Measurements from ENCODE around the gene IL15.
A peak's percentile ranks its signal among the peaks of the same experiment; 100 is the strongest.

IL15 gene

GRCh38 chr4:141658309-141658708 is 21.9 kb downstream of the IL15 start:
- Histone ChIP-seq H3K4me2 (0 out of 22 replicates have a peak overlapping the region, but pooled peaks of 2 of the 11 experiments have one; percentile 3 to 20), H4K20me1 (no peaks in the 10 kb centered on the region), H3K36me3 (no peaks in the 10 kb centered on the region), H3K4me1 (peaks cover 0 to 7% (median 5%) of the 10 kb centered on the region in 10 experiments; a peak in 6 of 20 replicates), H3K27me3 (no peaks in the 10 kb centered on the region), H3K9ac (no peak overlapping the region), H3K27ac (no peak overlapping the region), H3K4me3 (no peak overlapping the region), H3K9me3 (replicated peaks in 1 of 11) (no peaks in the 10 kb centered on the region)
- TF ChIP-seq Cebpa-rat (IDR thresholded peaks at IDR 0.05) = no peak

GRCh38 chr4:141659539-141659938 is 23.2 kb downstream of the IL15 start:
- Histone ChIP-seq H3K4me2 (no peak overlapping the region), H3K27me3 (no peaks in the 10 kb centered on the region), H3K4me1 (peaks cover 0 to 7% (median 5%) of the 10 kb centered on the region in 10 experiments; a peak in 6 of 20 replicates), H3K9me3 (replicated peaks in 1 of 11) (no peaks in the 10 kb centered on the region), H4K20me1 (no peaks in the 10 kb centered on the region), H3K36me3 (no peaks in the 10 kb centered on the region), H3K27ac (no peak overlapping the region), H3K4me3 (no peak overlapping the region), H3K9ac (no peak overlapping the region)
- TF ChIP-seq Cebpa-rat (IDR thresholded peaks at IDR 0.05) = no peak

- H3K9me3 ChIP-seq (replicated peaks in 1 of 11) = no peaks in the 10 kb centered on the region
- TF ChIP-seq Cebpa-rat (IDR thresholded peaks at IDR 0.05) = no peak
- no peaks in the 10 kb centered on the region for H3K36me3 ChIP-seq
- no peaks in the 10 kb centered on the region for H3K27me3 ChIP-seq
- H3K27ac ChIP-seq = no peak overlapping the region
- H4K20me1 ChIP-seq = no peaks in the 10 kb centered on the region
- no peak overlapping the region for H3K4me2 ChIP-seq
- H3K9ac ChIP-seq = no peak overlapping the region
- H3K4me1 ChIP-seq = peaks cover 0 to 7% (median 4%) of the 10 kb centered on the region in 10 experiments; a peak in 5 of 20 replicates
- no peak overlapping the region for H3K4me3 ChIP-seq
Observed at GRCh38 chr4:141660880-141661279, 24.5 kb downstream of the IL15 start.

- Histone ChIP-seq H3K4me2 (no peak overlapping the region; a peak in 1 of 22 replicates), H3K27me3 (no peaks in the 10 kb centered on the region), H3K27ac (no peak overlapping the region), H3K9ac (no peak overlapping the region), H4K20me1 (no peaks in the 10 kb centered on the region), H3K9me3 (replicated peaks in 1 of 11) (no peaks in the 10 kb centered on the region), H3K4me1 (no peaks in the 10 kb centered on the region), H3K4me3 (no peak overlapping the region), H3K36me3 (no peaks in the 10 kb centered on the region)
- TF ChIP-seq Cebpa-rat (IDR thresholded peaks at IDR 0.05) = no peak
Observed at GRCh38 chr4:141668200-141668910, 32.0 kb downstream of the IL15 start.

GRCh38 chr4:141669501-141669900 is 33.1 kb downstream of the IL15 start:
- H3K9ac ChIP-seq = no peak overlapping the region
- H4K20me1 ChIP-seq = no peaks in the 10 kb centered on the region
- no peak overlapping the region for H3K4me2 ChIP-seq
- no peaks in the 10 kb centered on the region for H3K27me3 ChIP-seq
- H3K4me3 ChIP-seq = no peak overlapping the region
- H3K4me1 ChIP-seq = no peaks in the 10 kb centered on the region
- H3K9me3 ChIP-seq (replicated peaks in 1 of 11) = no peaks in the 10 kb centered on the region
- no peak overlapping the region for H3K27ac ChIP-seq
- TF ChIP-seq Cebpa-rat (IDR thresholded peaks at IDR 0.05) = no peak
- H3K36me3 ChIP-seq = no peaks in the 10 kb centered on the region

GRCh38 chr4:141675384-141675783 is 39.0 kb downstream of the IL15 start:
- no peaks in the 10 kb centered on the region for H3K4me1 ChIP-seq
- H4K20me1 ChIP-seq = no peaks in the 10 kb centered on the region
- no peak for TF ChIP-seq Cebpa-rat (IDR thresholded peaks at IDR 0.05)
- H3K4me3 ChIP-seq = no peak overlapping the region
- H3K27me3 ChIP-seq = no peaks in the 10 kb centered on the region
- no peak overlapping the region for H3K9ac ChIP-seq
- no peaks in the 10 kb centered on the region for H3K36me3 ChIP-seq
- H3K27ac ChIP-seq = no peak overlapping the region
- no peak overlapping the region for H3K4me2 ChIP-seq
- no peaks in the 10 kb centered on the region for H3K9me3 ChIP-seq (replicated peaks in 1 of 11)

- no peaks in the 10 kb centered on the region for H3K9me3 ChIP-seq (replicated peaks in 1 of 11)
- H3K4me3 ChIP-seq = no peak overlapping the region
- H3K27me3 ChIP-seq = no peaks in the 10 kb centered on the region
- H4K20me1 ChIP-seq = no peaks in the 10 kb centered on the region
- H3K27ac ChIP-seq = no peak overlapping the region
- H3K9ac ChIP-seq = no peak overlapping the region
- H3K4me1 ChIP-seq = no peaks in the 10 kb centered on the region
- TF ChIP-seq Cebpa-rat (IDR thresholded peaks at IDR 0.05) = no peak
- H3K4me2 ChIP-seq = no peak overlapping the region
- H3K36me3 ChIP-seq = no peaks in the 10 kb centered on the region
Observed at GRCh38 chr4:141676087-141676670, 39.8 kb downstream of the IL15 start.

GRCh38 chr4:141680060-141680459 is 43.7 kb downstream of the IL15 start:
- H3K36me3 ChIP-seq = no peaks in the 10 kb centered on the region
- no peak overlapping the region for H3K4me2 ChIP-seq
- TF ChIP-seq Cebpa-rat (IDR thresholded peaks at IDR 0.05) = no peak

GRCh38 chr4:141684785-141685184 is 48.4 kb downstream of the IL15 start:
- no peaks in the 10 kb centered on the region for H3K36me3 ChIP-seq
- peaks cover 0 to 7% (median 0%) of the 10 kb centered on the region in 11 experiments; a peak in 3 of 22 replicates for H3K9me3 ChIP-seq (replicated peaks in 1 of 11)
- H4K20me1 ChIP-seq = no peaks in the 10 kb centered on the region
- H3K27me3 ChIP-seq = no peaks in the 10 kb centered on the region
- peaks cover 0 to 12% (median 0%) of the 10 kb centered on the region in 10 experiments; a peak in 7 of 20 replicates for H3K4me1 ChIP-seq
- H3K9ac ChIP-seq = no peak overlapping the region
- no peak for TF ChIP-seq Cebpa-rat (IDR thresholded peaks at IDR 0.05)
- no peak overlapping the region for H3K27ac ChIP-seq
- H3K4me3 ChIP-seq = no peak overlapping the region
- no peak overlapping the region for H3K4me2 ChIP-seq

More at GRCh38 chr4:141680060-141680459, 43.7 kb downstream of the IL15 start:
- H3K4me3 ChIP-seq = no peak overlapping the region
- no peak overlapping the region for H3K27ac ChIP-seq
- no peaks in the 10 kb centered on the region for H3K4me1 ChIP-seq
- H3K9me3 ChIP-seq (replicated peaks in 1 of 11) = no peaks in the 10 kb centered on the region
- no peak overlapping the region for H3K9ac ChIP-seq
- H3K27me3 ChIP-seq = no peaks in the 10 kb centered on the region
- H4K20me1 ChIP-seq = no peaks in the 10 kb centered on the region

Measured in BLaER1 treated with 17β-estradiol and CSF1 and Interleukin-3, amounts not matched to agents 10 nM and 100 nM (cell line).